ENCODE measurements around the gene MUC20. TPM values are rescaled to one million over a fixed set of nuclear protein-coding genes. Genes with fewer than 3 reads are reported as not detected.

Gene MUC20
- total RNA-seq, 1 experiment from 2014 or later, result not detected

DNA sequence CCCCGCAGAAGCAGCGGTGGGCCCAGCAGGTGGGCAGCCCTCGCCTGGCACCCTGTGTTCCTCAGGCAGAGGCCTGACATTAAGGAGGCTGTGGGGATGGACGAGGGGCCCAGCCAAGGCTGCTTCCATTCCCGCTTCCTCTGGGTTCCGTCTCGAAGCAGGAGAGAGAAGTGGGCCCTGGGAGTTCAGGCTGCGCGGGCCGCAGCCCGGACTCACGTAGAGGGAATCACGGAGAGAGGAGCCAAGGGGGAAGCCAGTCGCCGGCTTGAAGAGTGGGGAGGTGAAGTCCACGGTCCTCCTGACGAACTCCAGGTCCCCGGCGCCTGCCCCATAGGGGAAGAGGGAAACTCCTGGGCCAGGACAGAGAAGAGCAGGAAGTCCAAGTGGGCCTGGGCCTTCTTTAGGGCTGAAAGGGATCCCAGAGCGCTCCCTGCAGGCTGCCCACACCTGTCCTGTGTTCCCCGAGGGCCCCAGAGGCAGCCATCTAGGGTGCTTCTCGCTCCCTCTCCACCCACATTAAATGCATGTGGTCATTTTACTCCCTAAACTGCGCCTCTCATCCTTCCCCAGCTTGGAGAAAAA is 53.3 kb downstream of the MUC20 start:
- Histone ChIP-seq H3K27me3 (ENCODE audit: insufficient read depth, low read length) (no peaks in the 10 kb centered on the region), H3K79me1 (ENCODE audit: insufficient read depth, low read depth, low read length, poor library complexity, severe bottlenecking) (no peaks in the 10 kb centered on the region), H4K5ac (ENCODE audit: insufficient read length, low read depth, low read length) (no peak overlapping the region), H3K18ac (ENCODE audit: insufficient read length, low read depth, low read length) (no peak overlapping the region), H3K23me2 (ENCODE audit: insufficient read length, low read depth, low read length, poor library complexity, severe bottlenecking) (no peaks in the 10 kb centered on the region), H2BK12ac (ENCODE audit: insufficient read length, low read depth, low read length) (no peak overlapping the region), H2BK5ac (ENCODE audit: insufficient read length, low read length) (no peak overlapping the region), H3K4me1 (ENCODE audit: insufficient read depth, low read length) (no peaks in the 10 kb centered on the region), H3K23ac (ENCODE audit: insufficient read length, low read depth, low read length) (no peak overlapping the region), H2BK20ac (ENCODE audit: low read depth, low read length, poor library complexity, severe bottlenecking) (no peak overlapping the region), H2AK5ac (ENCODE audit: insufficient read length, low read length) (no peak overlapping the region), H3K27ac (ENCODE audit: insufficient read length, low read depth, low read length) (no peak overlapping the region), H2BK15ac (ENCODE audit: low read depth, low read length) (no peak overlapping the region), H4K8ac (replicated peaks; ENCODE audit: insufficient read length, low read depth, low read length) (no peak overlapping the region), H4K91ac (ENCODE audit: insufficient read length, low read depth, low read length) (no peak overlapping the region), H3T11ph (ENCODE audit: low read length) (no peak overlapping the region), H4K20me1 (ENCODE audit: control insufficient read depth, insufficient read depth, insufficient read length) (no peaks in the 10 kb centered on the region), H3K14ac (ENCODE audit: insufficient read depth, low read length) (no peak overlapping the region), H3K9ac (ENCODE audit: extremely low read depth, insufficient read length, low read length) (no peak overlapping the region), H3K9me3 (ENCODE audit: control insufficient read depth, low read depth, low read length) (no peaks in the 10 kb centered on the region), H3K4ac (ENCODE audit: low read depth, low read length) (no peak overlapping the region), H3K4me2 (ENCODE audit: insufficient read depth, insufficient read length, low read length) (no peak overlapping the region), H3K56ac (ENCODE audit: insufficient read length, low read depth, low read length) (no peak overlapping the region), H3K79me2 (ENCODE audit: insufficient read depth, low read length) (no peaks in the 10 kb centered on the region), H2BK120ac (ENCODE audit: low read depth, low read length, poor library complexity, severe bottlenecking) (no peak overlapping the region), H2AFZ (ENCODE audit: low read length) (no peak overlapping the region)
- H3K4me1 Mint-ChIP-seq, result no peaks in the 10 kb centered on the region; a peak in 1 of 4 replicates
- TF ChIP-seq, protein P1, sequence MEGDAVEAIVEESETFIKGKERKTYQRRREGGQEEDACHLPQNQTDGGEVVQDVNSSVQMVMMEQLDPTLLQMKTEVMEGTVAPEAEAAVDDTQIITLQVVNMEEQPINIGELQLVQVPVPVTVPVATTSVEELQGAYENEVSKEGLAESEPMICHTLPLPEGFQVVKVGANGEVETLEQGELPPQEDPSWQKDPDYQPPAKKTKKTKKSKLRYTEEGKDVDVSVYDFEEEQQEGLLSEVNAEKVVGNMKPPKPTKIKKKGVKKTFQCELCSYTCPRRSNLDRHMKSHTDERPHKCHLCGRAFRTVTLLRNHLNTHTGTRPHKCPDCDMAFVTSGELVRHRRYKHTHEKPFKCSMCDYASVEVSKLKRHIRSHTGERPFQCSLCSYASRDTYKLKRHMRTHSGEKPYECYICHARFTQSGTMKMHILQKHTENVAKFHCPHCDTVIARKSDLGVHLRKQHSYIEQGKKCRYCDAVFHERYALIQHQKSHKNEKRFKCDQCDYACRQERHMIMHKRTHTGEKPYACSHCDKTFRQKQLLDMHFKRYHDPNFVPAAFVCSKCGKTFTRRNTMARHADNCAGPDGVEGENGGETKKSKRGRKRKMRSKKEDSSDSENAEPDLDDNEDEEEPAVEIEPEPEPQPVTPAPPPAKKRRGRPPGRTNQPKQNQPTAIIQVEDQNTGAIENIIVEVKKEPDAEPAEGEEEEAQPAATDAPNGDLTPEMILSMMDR (conservative IDR thresholded peaks at IDR 0.05), result no peak
- H3K4me3 Mint-ChIP-seq, result no peak overlapping the region
- H3K27ac Mint-ChIP-seq, result no peak overlapping the region
- no CpG with 5 or more reads among the region's 23 CpGs for WGBS (ENCODE audit: extremely low coverage, insufficient read length, low lambda C conversion rate)
- H3K27me3 Mint-ChIP-seq (ENCODE audit: low read depth), result peaks cover 2% of the 10 kb centered on the region; the same call in 1 of the 2 replicates
- DNase-seq, result no peak
- peaks cover 0 to 15% of the 10 kb centered on the region in 2 experiments; a peak in 2 of 5 replicates for H3K9me3 Mint-ChIP-seq
- peaks cover 0 to 17% (median 6%) of the 10 kb centered on the region in 3 experiments; a peak in 4 of 7 replicates for H3K36me3 Mint-ChIP-seq (ENCODE audit: insufficient read depth in 1 of 3, low read depth in 3 of 3)

All from H9 (cell line).